ENCODE data around the gene ANKZF1. TPM values are rescaled to one million over a fixed set of nuclear protein-coding genes. Genes with fewer than 3 reads are reported as not detected.

The ANKZF1 gene
- total and polyA plus RNA-seq, 8 donors, result 27.8 to 263 (median 49.7) TPM

- Histone ChIP-seq H3K27ac (no peak overlapping the region), H3K27me3 (no peaks in the 10 kb centered on the region), H3K9me3 (no peaks in the 10 kb centered on the region), H3K4me3 (no peak overlapping the region), H3K4me1 (peaks cover 12 to 37% (median 22%) of the 10 kb centered on the region in 4 donors), H3K36me3 (peaks cover 35 to 67% (median 62%) of the 10 kb centered on the region in 4 donors)
- intact Hi-C loops (cut with DNase I; ENCODE audit: low total_unique reads), result no loop called here
- DNase-seq, result no peak
- 89 to 95% (median 95%) methylated on average over 6 of the region's 6 CpGs for WGBS, 5 donors
- TF ChIP-seq POLR2AphosphoS5 (IDR thresholded peaks at IDR 0.05), result no peak
- TF ChIP-seq POLR2A (IDR thresholded peaks at IDR 0.05), result no peak
- TF ChIP-seq EP300 (IDR thresholded peaks at IDR 0.05), result no peak
- no peak for TF ChIP-seq CTCF (IDR thresholded peaks at IDR 0.05)
These were observed 46.3 kb upstream of the ANKZF1 start for GRCh38 chr2:219183151-219183772.

GRCh38 chr2:219184121-219184520 is 45.5 kb upstream of the ANKZF1 start:
- no peak overlapping the region for H3K27ac ChIP-seq
- WGBS, 5 donors, result 89 to 100% (median 96%) methylated on average over 2 of the region's 2 CpGs
- TF ChIP-seq POLR2AphosphoS5 (IDR thresholded peaks at IDR 0.05), result no peak
- TF ChIP-seq EP300 (IDR thresholded peaks at IDR 0.05), result no peak
- no peak for TF ChIP-seq POLR2A (IDR thresholded peaks at IDR 0.05)
- no peak for TF ChIP-seq CTCF (IDR thresholded peaks at IDR 0.05)

GRCh38 chr2:219186754-219187456 is 42.7 kb upstream of the ANKZF1 start:
- no peak for DNase-seq
- 86 to 91% (median 87%) methylated on average over 7 of the region's 7 CpGs for WGBS, 5 donors
- Histone ChIP-seq H3K36me3 (peaks cover 12 to 43% (median 38%) of the 10 kb centered on the region in 4 donors), H3K4me3 (no peak overlapping the region), H3K27ac (no peak overlapping the region), H3K27me3 (no peaks in the 10 kb centered on the region), H3K9me3 (no peaks in the 10 kb centered on the region), H3K4me1 (peaks cover 0 to 5% (median 0%) of the 10 kb centered on the region in 4 donors)
- intact Hi-C loops (cut with DNase I; ENCODE audit: low total_unique reads), result no loop called here
- no peak for TF ChIP-seq EP300 (IDR thresholded peaks at IDR 0.05)
- TF ChIP-seq CTCF (IDR thresholded peaks at IDR 0.05), result no peak
- TF ChIP-seq POLR2AphosphoS5 (IDR thresholded peaks at IDR 0.05), result no peak
- no peak for TF ChIP-seq POLR2A (IDR thresholded peaks at IDR 0.05)

More at GRCh38 chr2:219184121-219184520, 45.5 kb upstream of the ANKZF1 start:
- H3K4me1 ChIP-seq, result peaks cover 7 to 30% (median 15%) of the 10 kb centered on the region in 4 donors
- no peak overlapping the region for H3K4me3 ChIP-seq
- DNase-seq, result no peak
- no peaks in the 10 kb centered on the region for H3K9me3 ChIP-seq
- peaks cover 35 to 67% (median 62%) of the 10 kb centered on the region in 4 donors for H3K36me3 ChIP-seq
- no peaks in the 10 kb centered on the region for H3K27me3 ChIP-seq
- intact Hi-C loops (cut with DNase I; ENCODE audit: low total_unique reads), result no loop called here

- WGBS, 5 donors, result 86 to 100% (median 94%) methylated on average over 1 of the region's 1 CpG
- TF ChIP-seq POLR2AphosphoS5 (IDR thresholded peaks at IDR 0.05), result no peak
- Histone ChIP-seq H3K27ac (no peak overlapping the region), H3K4me3 (no peak overlapping the region), H3K9me3 (no peaks in the 10 kb centered on the region), H3K27me3 (peaks cover 0 to 8% (median 0%) of the 10 kb centered on the region in 3 donors), H3K4me1 (peaks cover 0 to 9% (median 3%) of the 10 kb centered on the region in 4 donors), H3K36me3 (no peaks in the 10 kb centered on the region)
- intact Hi-C loops (cut with DNase I; ENCODE audit: low total_unique reads), result no loop called here
- DNase-seq, result no peak
These were observed 32.2 kb upstream of the ANKZF1 start for GRCh38 chr2:219197388-219197787.
